CD14-positive monocyte (primary cell): ENCODE data around the gene CCDC38. TPM values are rescaled to one million over a fixed set of nuclear protein-coding genes. Genes with fewer than 3 reads are reported as not detected.

Experiments used
- DNase-seq, 3 donors: peaks; one replicate each; pipeline ENCODE4 v3.0.0-alpha.2; 2011 to 2022
- H2AFZ ChIP-seq: 2 replicates; pipeline ENCODE4 v1.6.0; 2012; ENCODE audit warnings: mild to moderate bottlenecking, low read depth, low read length, inconsistent platforms; ENCODE audit not compliant: insufficient read depth, poor library complexity, severe bottlenecking
- H3K27ac ChIP-seq, 2 donors: 1 replicate in 1 of 2; 2 replicates in 1 of 2; pipeline ENCODE4 v1.5.1; 2012 to 2013; ENCODE audit warnings: low read length in 2 of 2, control low read depth in 1 of 2, inconsistent platforms in 1 of 2, low read depth in 1 of 2, mild to moderate bottlenecking in 1 of 2
- H3K27me3 ChIP-seq, 2 donors: one replicate each; pipeline versions ENCODE4 v1.6.0 to v1.6.1; 2011 to 2013; ENCODE audit warnings: low read length in 2 of 2; ENCODE audit not compliant: control insufficient read depth in 2 of 2, insufficient read depth in 2 of 2
- H3K36me3 ChIP-seq, 2 donors: replicated peaks in 1 of 2; 1 replicate in 1 of 2; 2 replicates in 1 of 2; pipeline versions ENCODE4 v1.5.1 to v1.6.1; 2012 to 2013; ENCODE audit warnings: low read length in 2 of 2, control low read depth in 1 of 2, inconsistent platforms in 1 of 2, mild to moderate bottlenecking in 1 of 2; ENCODE audit not compliant: insufficient read depth in 2 of 2, control insufficient read depth in 1 of 2
- H3K4me1 ChIP-seq, 2 donors: 1 replicate in 1 of 2; 2 replicates in 1 of 2; pipeline versions ENCODE4 v1.5.1 to v1.6.1; 2012 to 2013; ENCODE audit warnings: low read length in 2 of 2, control low read depth in 1 of 2, inconsistent platforms in 1 of 2, mild to moderate bottlenecking in 1 of 2, moderate library complexity in 1 of 2; ENCODE audit not compliant: insufficient read depth in 2 of 2, control insufficient read depth in 1 of 2
- H3K4me2 ChIP-seq: replicated peaks from 2 replicates; pipeline ENCODE3; 2012; ENCODE audit warnings: low read length, moderate library complexity, mild to moderate bottlenecking; ENCODE audit not compliant: poor library complexity, severe bottlenecking; ENCODE audit errors: extremely low read depth
- H3K4me3 ChIP-seq, 3 experiments: fragments of 200-600 bp in 1 of 3; sonication (generic) in 1 of 3; replicated peaks in 1 of 3; 1 replicate in 2 of 3; 2 replicates in 1 of 3; pipeline ENCODE4 v1.5.1; 2011 to 2013; ENCODE audit warnings: low read length in 3 of 3, mild to moderate bottlenecking in 3 of 3, control low read depth in 2 of 3, low read depth in 2 of 3, inconsistent platforms in 1 of 3, moderate library complexity in 1 of 3
- H3K79me2 ChIP-seq: 2 replicates; pipeline ENCODE4 v1.6.0; 2012; ENCODE audit warnings: mild to moderate bottlenecking, control low read depth, inconsistent platforms, low read length, moderate library complexity; ENCODE audit not compliant: insufficient read depth
- H3K9ac ChIP-seq: 2 replicates; pipeline ENCODE4 v1.6.0; 2017; ENCODE audit warnings: low read length, mild to moderate bottlenecking; ENCODE audit not compliant: insufficient read depth, poor library complexity, severe bottlenecking
- H3K9me3 ChIP-seq, 2 donors: replicated peaks in 1 of 2; 1 replicate in 1 of 2; 2 replicates in 1 of 2; pipeline versions ENCODE4 v1.5.1 to v1.6.1; 2012 to 2013; ENCODE audit warnings: low read length in 2 of 2, control low read depth in 1 of 2; ENCODE audit not compliant: control insufficient read depth in 1 of 2, insufficient read depth in 1 of 2
- H4K20me1 ChIP-seq: 2 replicates; pipeline ENCODE4 v1.6.0; 2012; ENCODE audit warnings: mild to moderate bottlenecking, low read length, control low read depth, moderate library complexity; ENCODE audit not compliant: insufficient read depth
- H3K27ac Mint-ChIP-seq, 7 donors: one replicate each; pipeline ENCODE4 v1.8.0; 2020; ENCODE audit warnings: mild to moderate bottlenecking in 7 of 7, mixed read lengths in 7 of 7, moderate library complexity in 6 of 7, inconsistent platforms in 2 of 7
- H3K27me3 Mint-ChIP-seq, 3 donors: one replicate each; pipeline ENCODE4 v1.8.0; 2021 to 2022; ENCODE audit warnings: low read depth in 3 of 3, mild to moderate bottlenecking in 3 of 3, mixed read lengths in 3 of 3, moderate library complexity in 3 of 3, inconsistent platforms in 1 of 3
- H3K36me3 Mint-ChIP-seq, 2 donors: one replicate each; pipeline ENCODE4 v1.8.0; 2020; ENCODE audit warnings: mixed read lengths in 2 of 2, inconsistent platforms in 1 of 2, mild to moderate bottlenecking in 1 of 2
- H3K4me1 Mint-ChIP-seq: one replicate; pipeline ENCODE4 v1.8.0; 2020; ENCODE audit warnings: mild to moderate bottlenecking, mixed read lengths
- H3K4me3 Mint-ChIP-seq, 2 donors: one replicate each; pipeline ENCODE4 v1.8.0; 2020; ENCODE audit warnings: mild to moderate bottlenecking in 2 of 2, mixed read lengths in 2 of 2, moderate library complexity in 1 of 2
- H3K9me3 Mint-ChIP-seq, 7 donors: one replicate each; pipeline ENCODE4 v1.8.0; 2020 to 2022; ENCODE audit warnings: mixed read lengths in 7 of 7, mild to moderate bottlenecking in 6 of 7, moderate library complexity in 6 of 7, inconsistent platforms in 2 of 7
- CTCF ChIP-seq: fragments of 200-600 bp; IDR thresholded peaks from one replicate; pipeline ENCODE4 v1.8.0; 2022; ENCODE audit warnings: antibody characterized with exemption, mild to moderate bottlenecking
- WGBS: methylation state at CpG from one replicate; pipeline ENCODE4 v1.1.5; 2013; ENCODE audit warnings: missing lambda C conversion rate; ENCODE audit not compliant: insufficient coverage; 5-methylcytosine and 5-hydroxymethylcytosine counted together
- intact Hi-C, 2 donors: fragments of 100-400 bp; cut with micrococcal nuclease; formaldehyde crosslinking; loops; one replicate each; pipeline versions ENCODE4 v1.15.0 to v1.15.1; 2023
- polyA plus RNA-seq, 3 donors: library from polyadenylated mRNA; depleted of rRNA in 1 of 3; unstranded in 2 of 3; stranded (reverse) in 1 of 3; fragments of 300-500 nt in 2 of 3; fragments of >200 nt in 1 of 3; fragmentation: Illumina TruSeq in 2 of 3; gene quantifications; 1 replicate in 2 of 3; 2 replicates in 1 of 3; pipeline ENCODE4 v1.2.3, GENCODE V29; 2012 to 2021

Gene CCDC38
- polyA plus RNA-seq, 3 donors = not detected

- H3K27ac ChIP-seq = no peak overlapping the region
Observed at GRCh38 chr12:95949477-95950206, 7.2 kb upstream of the CCDC38 start.

GRCh38 chr12:95944108-95944704 lies 1.8 kb upstream of the CCDC38 start:
- H3K27ac Mint-ChIP-seq = no peak overlapping the region
- no peak for DNase-seq
- Histone ChIP-seq H3K79me2 (no peaks in the 10 kb centered on the region), H3K4me3 (peak overlapping the region in 1 of 3 experiments; percentile 97), H3K9ac (no peak overlapping the region), H4K20me1 (no peaks in the 10 kb centered on the region), H2AFZ (no peak overlapping the region), H3K4me1 (peaks cover 12 to 15% of the 10 kb centered on the region in 2 donors), H3K36me3 (no peaks in the 10 kb centered on the region), H3K27ac (no peak overlapping the region), H3K4me2 (peak overlapping the region; percentile 89), H3K9me3 (no peaks in the 10 kb centered on the region), H3K27me3 (no peaks in the 10 kb centered on the region)
- TF ChIP-seq CTCF = no peak
- peaks cover 0 to 2% (median 2%) of the 10 kb centered on the region in 3 donors for H3K27me3 Mint-ChIP-seq
- H3K4me1 Mint-ChIP-seq = peaks cover 11% of the 10 kb centered on the region
- peak overlapping the region in 1 of 2 donors; percentile 96 for H3K4me3 Mint-ChIP-seq
- intact Hi-C loops = loop anchor here in 1 of 2 donors (5.0 kb wide), 1 partner anchor 82 kb away; no protein-coding TSS in a partner anchor
- 81% methylated on average over 5 of the region's 10 CpGs for WGBS
- H3K9me3 Mint-ChIP-seq = no peaks in the 10 kb centered on the region
- no peaks in the 10 kb centered on the region for H3K36me3 Mint-ChIP-seq

More at GRCh38 chr12:95949477-95950206, 7.2 kb upstream of the CCDC38 start:
- Histone ChIP-seq H2AFZ (no peak overlapping the region), H3K4me2 (no peak overlapping the region), H3K4me3 (no peak overlapping the region), H3K9ac (no peak overlapping the region), H3K9me3 (no peaks in the 10 kb centered on the region), H3K36me3 (no peaks in the 10 kb centered on the region), H4K20me1 (no peaks in the 10 kb centered on the region), H3K27me3 (no peaks in the 10 kb centered on the region), H3K4me1 (peaks cover 3 to 15% of the 10 kb centered on the region in 2 donors), H3K79me2 (no peaks in the 10 kb centered on the region)
- Mint-ChIP-seq H3K4me3 (no peak overlapping the region), H3K27ac (no peak overlapping the region), H3K4me1 (peaks cover 14% of the 10 kb centered on the region), H3K36me3 (no peaks in the 10 kb centered on the region), H3K9me3 (no peaks in the 10 kb centered on the region), H3K27me3 (peaks cover 0 to 2% (median 0%) of the 10 kb centered on the region in 3 donors)
- no CpG with 5 or more reads among the region's 4 CpGs for WGBS
- intact Hi-C loops = no loop called here
- no peak for DNase-seq
- no peak for TF ChIP-seq CTCF
